ENCODE results near the gene ASPA.

DNA sequence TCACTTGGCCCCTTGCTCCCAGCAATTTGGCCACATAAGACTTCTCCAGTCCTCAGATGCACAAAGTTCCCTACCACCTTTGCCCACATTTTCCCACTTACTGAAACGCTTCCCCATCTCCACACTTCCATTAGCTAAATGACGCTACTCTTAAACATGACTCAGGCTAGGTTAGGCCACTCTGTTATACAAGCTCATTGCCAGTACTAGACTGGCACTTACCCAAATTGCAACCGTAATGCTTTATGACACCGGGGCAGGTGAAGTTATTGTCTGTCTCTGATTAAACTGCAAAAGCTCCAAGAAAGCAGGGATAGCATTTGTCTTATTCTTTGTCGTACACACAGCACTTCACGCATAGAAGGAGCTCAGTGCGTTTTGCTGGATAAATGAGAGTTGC is 29.2 kb downstream of the ASPA start:
- no peak for TF ChIP-seq GATA2 (IDR thresholded peaks at IDR 0.05; ENCODE audit: low read depth, low read length)
- no peak for TF ChIP-seq GATA3 (IDR thresholded peaks at IDR 0.05; ENCODE audit: low read depth, low read length)
